Body of pancreas (tissue), 4 donors: ENCODE results near the gene FAM13A. TPM values are rescaled to one million over a fixed set of nuclear protein-coding genes. Genes with fewer than 3 reads are reported as not detected.

Source experiments
- ATAC-seq: fragments of 150-250 bp; one replicate; pipeline ENCODE4 v1.9.1; 2016
- DNase-seq, 4 donors: peaks; one replicate each; pipeline ENCODE4 v3.0.0-alpha.2; 2019
- H3K27ac ChIP-seq, 4 donors: fragments of 200-600 bp; sonication (generic); 1 replicate in 3 of 4; 2 replicates in 1 of 4; pipeline versions ENCODE4 v1.5.1 to v1.6.1; 2016 to 2019; ENCODE audit warnings: mild to moderate bottlenecking in 1 of 4, mixed read lengths in 1 of 4, moderate library complexity in 1 of 4
- H3K27me3 ChIP-seq, 2 donors: fragments of 200-600 bp; sonication (generic); one replicate each; pipeline ENCODE4 v1.6.0; 2016; ENCODE audit warnings: mild to moderate bottlenecking in 1 of 2
- H3K36me3 ChIP-seq, 2 donors: fragments of 200-600 bp; sonication (generic); replicated peaks in 1 of 2; 2 replicates each; pipeline ENCODE4 v1.5.1; 2016; ENCODE audit warnings: low read depth in 2 of 2; ENCODE audit not compliant: insufficient read depth in 1 of 2
- H3K4me1 ChIP-seq: fragments of 200-600 bp; sonication (generic); one replicate; pipeline ENCODE4 v1.6.0; 2016
- H3K4me3 ChIP-seq, 2 donors: fragments of 200-600 bp; sonication (generic); 1 replicate in 1 of 2; 2 replicates in 1 of 2; pipeline ENCODE4 v1.5.1; 2016 to 2019
- H3K9me3 ChIP-seq, 3 donors: fragments of 200-600 bp; sonication (generic); 1 replicate in 2 of 3; 2 replicates in 1 of 3; pipeline ENCODE4 v1.5.1; 2016
- CTCF ChIP-seq, 7 experiments: fragments of 450-650 bp in 4 of 7; fragments of 200-600 bp in 3 of 7; sonication (generic) in 3 of 7; IDR thresholded peaks; one replicate each; pipeline ENCODE4 v1.5.1; 2016 to 2019; ENCODE audit warnings: antibody characterized with exemption in 7 of 7
- POLR2A ChIP-seq, 3 donors: fragments of 450-650 bp; IDR thresholded peaks; one replicate each; pipeline ENCODE4 v1.6.1; 2016; ENCODE audit warnings: antibody characterized with exemption in 3 of 3, mild to moderate bottlenecking in 2 of 3
- WGBS, 2 donors: methylation state at CpG; one replicate each; pipeline ENCODE4 v1.1.5; 2017; 5-methylcytosine and 5-hydroxymethylcytosine counted together
- intact Hi-C: fragments of 100-400 bp; cut with DNase I; formaldehyde crosslinking; loops from one replicate; pipeline ENCODE4 v1.15.1; 2023
- total RNA-seq, 2 donors: library from RNA; depleted of rRNA; stranded (reverse); fragments of >200 nt; gene quantifications; one replicate each; pipeline ENCODE4 v1.1.0, GENCODE V29; 2016

Gene FAM13A
- total RNA-seq, 2 donors from 2014 or later: 59.1 to 64.3 TPM

DNA sequence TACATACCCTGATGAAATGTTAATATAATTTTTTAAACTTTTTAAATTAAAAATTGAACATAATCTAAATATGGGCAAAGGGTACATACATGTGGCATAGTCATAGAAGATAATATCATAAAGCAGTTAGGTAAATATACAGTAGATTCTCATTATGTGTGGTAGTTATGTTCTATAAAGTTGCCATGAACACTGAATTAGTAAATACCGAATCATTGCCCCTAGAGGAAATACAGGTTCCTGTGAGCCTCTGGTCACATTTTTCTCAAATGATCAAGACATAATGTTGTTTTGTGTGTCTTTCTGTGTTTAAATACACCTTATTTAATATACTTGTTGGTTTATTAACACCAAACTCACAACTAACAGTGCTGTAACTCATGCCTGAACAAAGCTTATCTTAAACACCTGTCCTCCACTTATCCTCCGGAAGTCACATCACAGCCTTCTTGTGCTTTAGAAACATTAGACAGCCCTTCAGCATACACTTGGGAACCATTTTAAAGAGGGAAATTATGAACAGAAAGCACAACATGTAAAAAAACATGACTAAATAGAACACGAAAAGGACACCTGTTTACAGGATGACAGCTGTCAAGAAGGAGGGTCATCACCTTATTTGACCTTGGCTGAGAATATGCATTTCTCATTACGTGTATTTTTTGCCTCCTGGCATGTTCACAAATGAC lies 190.0 kb downstream of the FAM13A start:
- no peak overlapping the region for H3K27ac ChIP-seq
- WGBS, 2 donors: 45 to 51% methylated on average over 4 of the region's 4 CpGs
- H3K9me3 ChIP-seq: no peaks in the 10 kb centered on the region
- H3K36me3 ChIP-seq: no peaks in the 10 kb centered on the region
- intact Hi-C loops: no loop called here
- no peaks in the 10 kb centered on the region for H3K4me1 ChIP-seq
- TF ChIP-seq CTCF (IDR thresholded peaks at IDR 0.05) (no peak), POLR2A (IDR thresholded peaks at IDR 0.05) (no peak)
- ATAC-seq (no peak), DNase-seq (no peak)
- no peak overlapping the region for H3K4me3 ChIP-seq
- no peaks in the 10 kb centered on the region for H3K27me3 ChIP-seq

DNA sequence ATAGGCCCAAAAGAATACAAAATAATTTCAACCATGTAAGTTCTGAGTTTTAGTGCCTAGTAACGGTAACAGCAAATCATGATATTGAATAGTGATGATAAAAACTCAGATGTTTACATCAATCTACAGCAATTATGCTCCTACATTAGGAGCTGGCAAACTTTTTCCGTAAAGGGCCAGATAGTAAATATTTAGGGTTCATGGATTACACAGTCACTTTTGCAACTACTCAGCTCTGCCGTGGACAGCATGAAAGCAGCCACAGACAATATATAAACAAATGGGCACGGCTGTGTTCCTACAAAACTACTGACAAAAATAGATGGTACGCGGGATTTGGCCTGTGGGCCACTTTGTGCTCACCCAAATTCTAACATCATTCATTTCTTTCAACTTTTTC lies 191.5 kb downstream of the FAM13A start:
- Histone ChIP-seq H3K27me3 (no peaks in the 10 kb centered on the region), H3K4me3 (no peak overlapping the region), H3K27ac (no peak overlapping the region), H3K4me1 (no peaks in the 10 kb centered on the region), H3K9me3 (no peaks in the 10 kb centered on the region), H3K36me3 (no peaks in the 10 kb centered on the region)
- no peak for ATAC-seq
- WGBS, 2 donors: 91 to 92% methylated on average over 6 of the region's 6 CpGs
- DNase-seq: no peak
- intact Hi-C loops: no loop called here
- TF ChIP-seq CTCF (IDR thresholded peaks at IDR 0.05) (no peak), POLR2A (IDR thresholded peaks at IDR 0.05) (no peak)

GRCh38 chr4:88865046-88865445 lies 191.9 kb downstream of the FAM13A start:
- Histone ChIP-seq H3K4me1 (no peaks in the 10 kb centered on the region), H3K36me3 (no peaks in the 10 kb centered on the region), H3K27ac (no peak overlapping the region), H3K9me3 (no peaks in the 10 kb centered on the region), H3K4me3 (no peak overlapping the region), H3K27me3 (no peaks in the 10 kb centered on the region)
- WGBS, 2 donors: 94 to 100% methylated on average over 1 of the region's 1 CpG
- no peak for TF ChIP-seq CTCF (IDR thresholded peaks at IDR 0.05)
- no peak for TF ChIP-seq POLR2A (IDR thresholded peaks at IDR 0.05)
- no peak for ATAC-seq
- intact Hi-C loops: no loop called here
- DNase-seq: no peak

GRCh38 chr4:88860586-88860985 lies 196.4 kb downstream of the FAM13A start:
- no peaks in the 10 kb centered on the region for H3K9me3 ChIP-seq
- no peak overlapping the region for H3K4me3 ChIP-seq
- WGBS, 2 donors: 100% methylated on average over 1 of the region's 1 CpG
- ATAC-seq (no peak), DNase-seq (no peak)
- intact Hi-C loops: no loop called here
- no peaks in the 10 kb centered on the region for H3K4me1 ChIP-seq
- no peaks in the 10 kb centered on the region for H3K36me3 ChIP-seq
- H3K27me3 ChIP-seq: no peaks in the 10 kb centered on the region
- H3K27ac ChIP-seq: no peak overlapping the region
- no peak for TF ChIP-seq CTCF (IDR thresholded peaks at IDR 0.05)
- no peak for TF ChIP-seq POLR2A (IDR thresholded peaks at IDR 0.05)

- no peaks in the 10 kb centered on the region for H3K4me1 ChIP-seq
- H3K27ac ChIP-seq: peak overlapping the region in 1 of 4 donors; percentile 17
- TF ChIP-seq POLR2A (IDR thresholded peaks at IDR 0.05) (no peak), CTCF (IDR thresholded peaks at IDR 0.05) (no peak)
- DNase-seq: no peak
- 77 to 79% methylated on average over 3 of the region's 3 CpGs for WGBS, 2 donors
- no peak overlapping the region for H3K4me3 ChIP-seq
- ATAC-seq: no peak
- intact Hi-C loops: no loop called here
- H3K36me3 ChIP-seq: no peaks in the 10 kb centered on the region
- no peaks in the 10 kb centered on the region for H3K9me3 ChIP-seq
- H3K27me3 ChIP-seq: no peaks in the 10 kb centered on the region
Observed at GRCh38 chr4:88859191-88859812, 197.7 kb downstream of the FAM13A start.
